KBM-7 (cell line): ENCODE measurements around the gene P3H2.

Experiments used
- DNase-seq: peaks from one replicate; pipeline ENCODE4 v3.0.0-alpha.2; 2015
- in situ Hi-C: fragments of 300-500 bp; cut with MboI; formaldehyde crosslinking; loops from 2 replicates; pipeline ENCODE4 v1.14.3; 2020; ENCODE audit warnings: low sequenced_read_pairs, low pct_unique_long_range_greater_than_20kb, mixed read lengths

Gene P3H2

DNA sequence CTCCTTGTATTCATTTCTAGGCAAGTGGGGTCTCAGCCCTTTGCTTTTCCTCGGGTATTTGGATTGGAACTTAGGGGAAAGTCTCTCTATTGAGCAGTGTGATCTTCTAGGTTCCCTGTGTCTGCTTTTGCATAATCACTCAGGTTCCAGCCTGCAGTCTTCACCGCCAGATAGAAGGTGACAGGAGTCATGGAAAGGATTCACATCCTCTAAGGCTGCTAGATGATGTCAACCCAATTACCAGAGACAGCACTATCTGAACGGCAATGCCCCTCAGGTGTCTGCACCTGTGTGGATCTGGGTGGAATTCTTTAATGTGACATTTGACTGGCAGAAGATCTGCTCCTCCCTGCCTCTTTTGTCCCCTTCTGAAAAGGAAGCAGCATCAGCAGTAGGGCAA is 177.7 kb downstream of the P3H2 start:
- DNase-seq = no peak
- in situ Hi-C loops = loop anchor here (25.0 kb wide), 1 partner anchor 681 kb away; no protein-coding TSS in a partner anchor

DNA sequence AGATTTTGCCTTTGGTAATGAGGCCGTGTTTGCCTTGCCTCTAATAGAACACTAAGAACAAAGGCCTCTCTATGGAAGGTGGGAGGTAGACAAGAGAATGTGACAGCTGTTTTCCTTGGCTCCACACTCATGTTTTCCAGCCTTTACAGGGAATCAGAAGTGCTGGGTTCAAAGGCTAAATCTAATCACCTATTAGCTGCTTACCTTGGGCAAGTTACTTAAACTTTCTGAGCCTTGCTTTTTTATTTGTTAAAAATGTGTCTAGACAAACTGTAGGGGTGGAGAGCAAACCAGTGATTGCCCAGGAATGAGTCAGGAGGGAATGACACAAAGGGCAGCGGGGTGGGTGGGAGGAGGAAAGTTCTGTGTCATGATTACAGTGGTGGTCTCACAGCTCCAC is 179.0 kb downstream of the P3H2 start:
- DNase-seq = no peak
- in situ Hi-C loops = loop anchor here (25.0 kb wide), 1 partner anchor 679 kb away; no protein-coding TSS in a partner anchor

DNA sequence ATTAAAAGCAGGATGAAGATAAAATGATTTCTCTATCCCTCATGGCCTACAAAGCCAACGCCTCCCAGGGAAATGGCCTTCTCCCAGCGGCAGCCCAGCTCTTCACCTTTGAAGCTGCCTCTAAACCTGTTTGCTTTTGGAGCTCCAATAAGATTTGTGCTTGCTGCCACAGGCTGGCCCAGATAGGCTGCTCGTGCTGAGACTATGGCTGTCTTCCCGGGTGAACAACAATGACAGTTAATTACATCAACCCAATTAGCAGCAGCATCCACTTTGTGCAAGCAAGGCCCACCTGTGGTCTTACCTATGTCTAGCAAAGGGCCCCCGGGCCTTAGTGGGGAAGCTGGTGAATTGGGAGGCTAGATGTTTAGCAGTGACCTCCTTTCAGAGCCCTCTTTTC is 179.6 kb downstream of the P3H2 start:
- in situ Hi-C loops = loop anchor here (25.0 kb wide), 1 partner anchor 679 kb away; no protein-coding TSS in a partner anchor

DNA sequence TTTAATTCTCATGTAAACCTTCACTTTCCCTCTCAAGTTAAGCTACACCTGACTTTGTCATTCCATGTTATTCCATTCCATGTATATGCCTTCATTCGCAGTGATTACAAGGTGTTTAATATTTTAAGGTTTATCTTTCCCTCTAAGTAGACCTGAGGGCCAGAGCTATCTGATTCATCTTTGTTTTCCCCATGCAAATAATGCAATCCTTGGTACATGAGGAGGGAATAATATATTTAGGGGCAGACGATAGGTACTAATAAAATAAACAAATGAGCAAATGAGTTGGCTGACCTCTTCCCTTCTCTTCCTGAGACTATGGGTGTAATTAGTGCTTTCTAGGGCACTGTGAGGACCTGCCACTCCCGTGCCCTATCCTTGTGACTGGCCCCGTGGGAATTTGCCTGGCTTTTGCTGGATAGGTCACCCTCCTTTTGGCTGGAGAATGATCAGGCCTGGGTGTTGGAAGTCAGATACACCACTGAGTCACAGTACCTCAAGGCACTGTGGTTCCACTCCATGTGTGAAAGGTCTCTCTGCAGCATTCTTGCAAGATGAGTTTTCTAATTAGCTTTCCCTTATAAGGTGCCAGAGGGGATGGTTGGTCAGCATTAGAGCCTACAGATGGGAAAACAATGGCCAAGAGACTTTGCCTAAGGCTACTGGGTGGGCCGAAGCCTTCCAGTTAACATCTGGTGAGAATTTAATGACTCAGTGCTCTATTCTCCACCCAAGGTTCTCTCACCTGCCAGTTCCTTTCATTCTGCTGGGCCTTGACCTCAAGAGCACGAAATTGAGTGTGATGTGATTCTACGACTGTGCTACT is 183.2 kb downstream of the P3H2 start:
- in situ Hi-C loops = loop anchor here (25.0 kb wide), 1 partner anchor 675 kb away; no protein-coding TSS in a partner anchor
- DNase-seq = no peak

More for the DNA sequence above, 179.6 kb downstream of the P3H2 start:
- no peak for DNase-seq

DNA sequence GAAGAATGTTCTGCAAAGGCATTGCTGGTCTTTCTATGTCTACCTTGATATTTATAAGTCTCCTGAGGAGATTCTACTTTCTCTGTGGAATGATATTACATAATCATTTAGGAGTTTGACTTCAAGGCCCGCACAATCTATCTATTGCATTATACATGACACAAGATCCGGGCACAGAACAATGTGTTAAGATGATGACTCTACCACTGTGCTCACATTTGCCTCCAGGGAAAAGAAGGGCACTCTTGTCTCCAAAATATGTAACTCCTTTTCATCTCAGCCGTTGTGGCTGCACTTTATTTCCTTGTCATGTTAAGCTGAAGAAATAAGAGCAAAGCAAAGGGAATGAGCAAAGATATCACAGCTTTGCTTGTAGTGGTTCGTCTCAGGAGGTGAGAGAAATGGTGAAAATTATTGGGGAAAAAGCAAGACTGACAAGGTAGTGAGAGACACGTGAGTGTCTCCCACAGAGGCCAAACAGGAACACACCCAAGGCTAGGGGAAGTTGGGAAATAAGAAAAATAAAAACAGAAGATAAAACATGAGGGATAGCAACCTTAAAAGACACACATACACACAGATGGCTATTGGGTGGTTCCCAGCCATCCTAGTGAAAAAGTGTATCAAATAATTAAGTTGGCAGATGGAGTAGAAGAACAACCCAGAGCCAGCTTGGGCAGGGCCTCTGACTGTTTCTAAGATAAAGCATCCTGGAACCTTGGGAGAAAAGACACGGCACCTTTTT is 184.3 kb downstream of the P3H2 start:
- in situ Hi-C loops = loop anchor here (25.0 kb wide), 1 partner anchor 674 kb away; no protein-coding TSS in a partner anchor
- no peak for DNase-seq

DNA sequence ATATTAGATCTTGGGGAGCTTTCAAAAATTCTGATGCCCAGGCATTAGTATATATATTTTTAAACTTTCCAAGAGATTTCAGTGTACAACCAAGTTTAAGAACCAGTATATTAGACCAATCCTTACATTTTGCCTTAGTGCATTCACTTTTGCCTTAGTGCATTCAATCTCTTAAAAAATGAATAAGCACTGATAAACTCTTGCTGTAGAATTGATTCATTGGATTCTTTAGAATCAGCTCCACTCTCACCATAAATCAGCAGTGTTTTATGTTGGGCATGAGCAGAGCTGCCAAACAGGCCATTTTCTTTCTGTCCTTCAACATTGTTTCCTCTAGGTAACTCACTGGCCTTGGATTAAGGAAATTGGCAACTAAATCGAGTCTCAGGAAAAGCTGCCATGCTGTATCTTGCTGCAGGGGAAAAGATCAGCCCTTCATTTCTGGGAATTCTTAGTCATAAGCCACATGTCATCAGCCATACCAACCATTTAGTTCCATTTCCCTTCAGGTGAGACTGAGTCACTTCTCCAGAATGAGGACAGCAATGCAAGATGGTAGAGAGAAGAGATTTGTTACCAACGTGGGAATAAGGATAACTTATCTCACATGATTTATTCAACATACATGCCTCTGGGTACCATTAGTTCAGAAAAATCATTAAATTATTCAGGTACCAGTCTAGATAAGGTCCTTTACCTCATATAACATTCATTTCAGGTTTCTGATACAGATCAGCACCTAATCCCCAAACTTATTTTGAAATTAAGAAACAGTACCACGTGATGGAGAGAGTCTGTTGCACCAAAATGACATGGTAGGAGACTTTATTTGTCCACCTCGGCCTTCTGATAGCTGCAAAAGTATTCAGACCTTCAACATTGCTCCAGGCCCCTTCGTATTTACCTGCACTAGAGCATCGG is 192.5 kb downstream of the P3H2 start:
- DNase-seq = no peak
- in situ Hi-C loops = loop anchor here (25.0 kb wide), 1 partner anchor 666 kb away; no protein-coding TSS in a partner anchor

DNA sequence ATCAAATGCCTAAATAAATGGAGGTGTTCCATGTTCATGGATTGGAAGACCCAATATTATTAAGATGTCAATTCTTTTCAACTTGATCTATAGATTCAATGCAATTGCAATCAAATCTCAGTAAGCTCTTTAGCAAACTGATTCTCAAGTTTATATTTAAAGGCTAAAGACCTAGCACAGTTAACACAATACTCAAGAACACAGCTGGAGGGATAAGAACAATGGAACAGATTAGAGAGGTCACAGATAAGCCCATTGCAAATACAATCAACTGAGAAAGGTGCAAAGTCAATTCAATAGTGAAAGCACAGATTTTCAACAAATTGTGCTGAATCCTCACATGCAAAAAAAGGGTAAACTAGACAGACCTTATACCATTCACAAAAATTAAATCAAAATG is 198.9 kb downstream of the P3H2 start:
- DNase-seq = no peak
- in situ Hi-C loops = no loop called here

DNA sequence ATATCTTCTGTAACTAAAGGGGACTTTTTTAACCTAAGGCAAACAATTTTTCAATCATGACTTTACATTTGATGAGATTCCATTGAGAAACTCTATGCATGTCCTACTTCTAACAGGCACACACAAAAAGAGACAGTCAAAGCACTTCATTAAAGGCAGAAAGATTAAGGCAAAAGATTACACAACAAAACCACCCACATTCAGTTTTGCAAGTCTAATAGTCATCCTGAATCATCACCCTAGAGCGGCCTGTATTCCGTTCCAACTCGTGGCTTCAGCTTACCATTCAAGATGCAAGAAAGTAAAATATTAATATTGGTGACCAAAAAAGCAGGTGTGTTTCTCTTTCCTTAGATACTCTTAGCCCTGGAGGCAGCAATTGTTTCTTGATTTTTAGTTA is 205.9 kb downstream of the P3H2 start:
- DNase-seq = no peak
- in situ Hi-C loops = no loop called here

DNA sequence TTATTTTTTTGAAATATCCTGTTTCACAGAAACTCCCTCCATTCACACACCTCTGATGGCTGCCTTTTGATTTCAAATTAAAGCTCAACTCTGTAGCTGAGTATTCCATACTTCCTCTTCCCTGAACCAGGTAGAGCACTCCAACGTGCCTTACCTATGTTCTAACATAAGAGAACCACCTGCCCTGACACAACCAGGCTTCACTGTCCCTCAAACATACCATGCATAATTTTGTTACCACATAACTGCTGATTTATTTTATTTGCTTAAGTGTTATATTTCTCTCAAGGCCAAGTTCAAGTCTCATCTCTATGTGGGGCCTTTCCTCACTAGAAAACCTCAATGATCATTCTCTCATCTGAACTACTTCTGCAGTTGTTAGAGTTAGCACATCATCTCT is 209.7 kb downstream of the P3H2 start:
- no peak for DNase-seq
- in situ Hi-C loops = no loop called here

DNA sequence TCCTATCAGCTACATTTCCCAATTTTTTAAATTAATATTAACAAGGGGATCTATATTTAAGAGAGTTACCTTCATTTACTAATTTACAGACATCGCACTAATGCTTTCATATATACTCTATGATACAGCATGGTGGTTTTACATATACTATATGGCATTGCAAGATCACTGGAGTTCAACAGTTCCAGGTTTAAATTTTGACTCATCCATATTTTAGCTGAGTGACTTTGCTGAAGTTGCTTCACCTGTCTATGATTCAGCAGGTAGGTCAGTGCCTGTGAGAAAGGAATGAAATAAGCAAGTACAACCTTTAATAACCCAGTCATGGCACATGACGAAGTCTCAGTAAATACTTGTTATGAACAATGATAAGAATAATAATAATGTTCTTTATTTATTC is 211.1 kb downstream of the P3H2 start:
- in situ Hi-C loops = no loop called here

DNA sequence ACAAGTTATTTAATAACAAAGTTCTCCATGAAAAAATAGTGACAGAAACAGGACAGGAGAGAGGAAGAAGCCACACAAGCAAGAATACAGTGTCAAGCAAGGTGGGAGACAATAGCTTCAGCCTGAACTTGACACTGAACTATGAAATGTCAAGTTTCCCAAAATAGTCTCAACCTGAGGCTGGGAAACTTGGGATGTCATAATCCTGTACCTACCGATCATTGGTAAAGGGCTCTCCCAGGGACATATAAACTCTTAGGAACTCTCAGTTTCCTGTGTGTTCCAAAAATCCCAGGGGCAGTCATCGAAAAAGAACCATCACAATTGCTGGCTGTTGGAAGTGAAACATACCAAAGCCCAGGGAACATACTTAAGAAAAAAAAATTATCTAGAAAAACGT is 211.6 kb downstream of the P3H2 start:
- in situ Hi-C loops = no loop called here
- no peak for DNase-seq

More for the DNA sequence above, 211.1 kb downstream of the P3H2 start:
- no peak for DNase-seq

DNA sequence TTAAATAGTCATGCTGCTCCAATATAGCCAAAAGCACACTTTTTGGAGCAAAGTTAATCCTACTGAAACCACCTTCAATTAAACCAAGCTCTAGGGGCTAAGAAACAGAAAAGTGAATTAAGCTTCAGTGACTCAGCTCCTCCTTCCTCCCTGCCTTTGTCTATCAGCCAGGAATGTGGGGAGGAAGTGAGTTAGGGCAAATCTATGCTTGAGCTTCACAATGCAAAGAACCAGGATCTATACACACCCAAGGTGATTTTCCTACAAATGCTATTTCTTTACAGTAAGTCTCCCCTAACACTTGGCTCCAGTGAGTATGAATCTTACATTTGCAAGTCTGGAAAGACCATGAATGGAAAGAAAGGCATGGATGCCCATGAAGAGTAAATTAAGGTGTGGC is 212.1 kb downstream of the P3H2 start:
- DNase-seq = no peak
- in situ Hi-C loops = no loop called here

DNA sequence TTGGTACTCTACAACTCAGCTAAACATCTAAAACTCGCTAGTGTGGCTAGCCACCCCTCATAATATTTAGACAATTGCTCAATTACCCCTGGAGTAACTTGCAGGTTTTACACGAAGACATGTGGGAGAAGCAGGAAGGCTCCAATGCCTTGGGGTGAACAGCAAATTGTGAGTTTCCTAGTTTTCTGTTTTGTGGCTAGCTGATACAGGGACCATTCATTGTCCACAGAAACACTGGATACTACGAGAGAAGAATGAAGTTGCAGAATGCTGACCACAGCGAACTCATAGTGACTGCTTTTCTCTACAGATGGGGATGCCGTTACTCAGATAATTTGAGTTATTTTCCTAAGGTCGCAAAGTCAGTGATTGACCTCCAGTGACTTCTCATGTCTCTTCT is 212.9 kb downstream of the P3H2 start:
- DNase-seq = no peak
- in situ Hi-C loops = no loop called here
